ENCODE measurements around the gene MICU2.

MICU2 gene

GRCh38 chr13:21534760-21535159 is 69.2 kb downstream of the MICU2 start:
- Histone ChIP-seq H3K79me1 (replicated peaks; ENCODE audit: low read length, poor library complexity, severe bottlenecking) (peaks cover 10% of the 10 kb centered on the region), H3K4me1 (ENCODE audit: control insufficient read depth, insufficient read depth, low read depth, low read length) (peaks cover 3% of the 10 kb centered on the region), H3K9me3 (ENCODE audit: control insufficient read depth, low read length) (no peaks in the 10 kb centered on the region), H2AK5ac (ENCODE audit: low read length, severe bottlenecking) (no peak overlapping the region), H2BK120ac (ENCODE audit: low read depth, low read length) (no peak overlapping the region), H3K4ac (ENCODE audit: low read depth in 1 of 2, low read length in 2 of 2) (no peak overlapping the region), H2BK5ac (ENCODE audit: low read depth, low read length, poor library complexity, severe bottlenecking) (no peak overlapping the region), H3K4me2 (ENCODE audit: low read length, poor library complexity, severe bottlenecking) (no peak overlapping the region), H3K27me3 (ENCODE audit: control insufficient read depth in 1 of 2, insufficient read depth in 1 of 2, low read length in 2 of 2) (no peaks in the 10 kb centered on the region), H2AFZ (ENCODE audit: low read depth, low read length) (no peak overlapping the region), H3K27ac (ENCODE audit: low read length, poor library complexity, severe bottlenecking) (no peak overlapping the region), H3K9ac (ENCODE audit: low read length) (no peak overlapping the region), H3K4me3 (ENCODE audit: insufficient read depth in 1 of 2, low read depth in 1 of 2, low read length in 2 of 2) (no peak overlapping the region), H4K91ac (ENCODE audit: low read length) (no peak overlapping the region), H3K23ac (ENCODE audit: low read length in 2 of 2) (no peak overlapping the region), H2BK15ac (ENCODE audit: low read depth, poor library complexity, severe bottlenecking) (no peak overlapping the region), H3K14ac (ENCODE audit: low read length in 2 of 2) (no peak overlapping the region), H3K18ac (ENCODE audit: low read depth in 1 of 2, low read length in 2 of 2) (no peak overlapping the region), H4K8ac (ENCODE audit: low read length) (no peak overlapping the region), H2BK12ac (ENCODE audit: low read length in 2 of 2) (no peak overlapping the region), H3K36me3 (ENCODE audit: control insufficient read depth in 1 of 2, insufficient read depth in 2 of 2, low read depth in 1 of 2, low read length in 2 of 2) (peaks cover 7 to 20% of the 10 kb centered on the region in 2 experiments)
- no peak for DNase-seq
- no CpG with 5 or more reads among the region's 1 CpG for WGBS

- no peak overlapping the region for H4K8ac ChIP-seq (ENCODE audit: low read length)
Measured at GRCh38 chr13:21531455-21531854, 72.5 kb downstream of the MICU2 start.

DNA sequence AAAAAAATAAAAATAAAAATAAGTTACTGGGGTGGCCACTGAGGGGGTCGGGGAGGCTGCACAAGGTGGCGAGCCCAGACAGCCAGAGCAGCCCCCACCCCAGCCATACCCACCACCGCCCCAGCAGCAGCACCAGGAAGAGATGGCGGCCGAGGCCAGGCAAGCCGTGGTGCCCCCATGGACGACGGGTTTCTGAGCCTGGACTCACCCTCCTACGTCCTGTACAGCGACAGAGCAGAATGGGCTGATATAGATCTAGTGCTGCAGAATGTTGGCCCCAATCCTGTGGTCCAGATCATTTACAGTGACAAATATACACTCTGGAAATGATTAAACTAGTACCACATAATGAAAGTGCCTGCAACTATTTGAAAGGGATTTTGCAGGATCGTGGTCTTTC is 73.3 kb downstream of the MICU2 start:
- H3K9me3 ChIP-seq (ENCODE audit: control insufficient read depth, low read length), result no peaks in the 10 kb centered on the region
- peaks cover 0 to 24% of the 10 kb centered on the region in 2 experiments for H3K36me3 ChIP-seq (ENCODE audit: control insufficient read depth in 1 of 2, insufficient read depth in 2 of 2, low read depth in 1 of 2, low read length in 2 of 2)
- no peak overlapping the region for H3K4me3 ChIP-seq (ENCODE audit: insufficient read depth in 1 of 2, low read depth in 1 of 2, low read length in 2 of 2)
- H2AK5ac ChIP-seq (ENCODE audit: low read length, severe bottlenecking), result peak overlapping the region; percentile 68
- H3K4me1 ChIP-seq (ENCODE audit: control insufficient read depth, insufficient read depth, low read depth, low read length), result peaks cover 3% of the 10 kb centered on the region
- no peak overlapping the region for H3K23ac ChIP-seq (ENCODE audit: low read length in 2 of 2)
- no peak overlapping the region for H3K27ac ChIP-seq (ENCODE audit: low read length, poor library complexity, severe bottlenecking)
- H3K9ac ChIP-seq (ENCODE audit: low read length), result no peak overlapping the region
- peaks cover 9% of the 10 kb centered on the region for H3K79me1 ChIP-seq (replicated peaks; ENCODE audit: low read length, poor library complexity, severe bottlenecking)
- no peak for DNase-seq
- no peak overlapping the region for H2BK120ac ChIP-seq (ENCODE audit: low read depth, low read length)
- H2BK5ac ChIP-seq (ENCODE audit: low read depth, low read length, poor library complexity, severe bottlenecking), result no peak overlapping the region
- H4K8ac ChIP-seq (ENCODE audit: low read length), result no peak overlapping the region
- 93% methylated on average over 8 of the region's 11 CpGs for WGBS
- no peak overlapping the region for H2BK12ac ChIP-seq (ENCODE audit: low read length in 2 of 2)
- no peak overlapping the region for H4K91ac ChIP-seq (ENCODE audit: low read length)
- no peak overlapping the region for H3K18ac ChIP-seq (ENCODE audit: low read depth in 1 of 2, low read length in 2 of 2)
- H2AFZ ChIP-seq (ENCODE audit: low read depth, low read length), result peak overlapping the region; percentile 23
- H3K4me2 ChIP-seq (ENCODE audit: low read length, poor library complexity, severe bottlenecking), result no peak overlapping the region
- H3K4ac ChIP-seq (ENCODE audit: low read depth in 1 of 2, low read length in 2 of 2), result no peak overlapping the region
- peak overlapping the region in 1 of 2 experiments; percentile 84 for H3K14ac ChIP-seq (ENCODE audit: low read length in 2 of 2)
- no peaks in the 10 kb centered on the region for H3K27me3 ChIP-seq (ENCODE audit: control insufficient read depth in 1 of 2, insufficient read depth in 1 of 2, low read length in 2 of 2)
- no peak overlapping the region for H2BK15ac ChIP-seq (ENCODE audit: low read depth, poor library complexity, severe bottlenecking)

More at GRCh38 chr13:21531455-21531854, 72.5 kb downstream of the MICU2 start:
- Histone ChIP-seq H3K14ac (ENCODE audit: low read length in 2 of 2) (no peak overlapping the region), H3K18ac (ENCODE audit: low read depth in 1 of 2, low read length in 2 of 2) (no peak overlapping the region), H2BK5ac (ENCODE audit: low read depth, low read length, poor library complexity, severe bottlenecking) (no peak overlapping the region), H3K27ac (ENCODE audit: low read length, poor library complexity, severe bottlenecking) (no peak overlapping the region), H2BK15ac (ENCODE audit: low read depth, poor library complexity, severe bottlenecking) (no peak overlapping the region), H3K4me2 (ENCODE audit: low read length, poor library complexity, severe bottlenecking) (no peak overlapping the region), H3K9me3 (ENCODE audit: control insufficient read depth, low read length) (no peaks in the 10 kb centered on the region), H2BK120ac (ENCODE audit: low read depth, low read length) (no peak overlapping the region), H3K4me1 (ENCODE audit: control insufficient read depth, insufficient read depth, low read depth, low read length) (peaks cover 3% of the 10 kb centered on the region), H3K27me3 (ENCODE audit: control insufficient read depth in 1 of 2, insufficient read depth in 1 of 2, low read length in 2 of 2) (no peaks in the 10 kb centered on the region), H3K79me1 (replicated peaks; ENCODE audit: low read length, poor library complexity, severe bottlenecking) (peaks cover 9% of the 10 kb centered on the region), H2BK12ac (ENCODE audit: low read length in 2 of 2) (no peak overlapping the region), H4K91ac (ENCODE audit: low read length) (no peak overlapping the region), H3K4me3 (ENCODE audit: insufficient read depth in 1 of 2, low read depth in 1 of 2, low read length in 2 of 2) (no peak overlapping the region), H3K23ac (ENCODE audit: low read length in 2 of 2) (no peak overlapping the region), H3K4ac (ENCODE audit: low read depth in 1 of 2, low read length in 2 of 2) (no peak overlapping the region), H3K9ac (ENCODE audit: low read length) (no peak overlapping the region), H3K36me3 (ENCODE audit: control insufficient read depth in 1 of 2, insufficient read depth in 2 of 2, low read depth in 1 of 2, low read length in 2 of 2) (peaks cover 3 to 20% of the 10 kb centered on the region in 2 experiments), H2AFZ (ENCODE audit: low read depth, low read length) (no peak overlapping the region), H2AK5ac (ENCODE audit: low read length, severe bottlenecking) (no peak overlapping the region)
- DNase-seq, result no peak
- WGBS, result 99% methylated on average over 5 of the region's 5 CpGs

DNA sequence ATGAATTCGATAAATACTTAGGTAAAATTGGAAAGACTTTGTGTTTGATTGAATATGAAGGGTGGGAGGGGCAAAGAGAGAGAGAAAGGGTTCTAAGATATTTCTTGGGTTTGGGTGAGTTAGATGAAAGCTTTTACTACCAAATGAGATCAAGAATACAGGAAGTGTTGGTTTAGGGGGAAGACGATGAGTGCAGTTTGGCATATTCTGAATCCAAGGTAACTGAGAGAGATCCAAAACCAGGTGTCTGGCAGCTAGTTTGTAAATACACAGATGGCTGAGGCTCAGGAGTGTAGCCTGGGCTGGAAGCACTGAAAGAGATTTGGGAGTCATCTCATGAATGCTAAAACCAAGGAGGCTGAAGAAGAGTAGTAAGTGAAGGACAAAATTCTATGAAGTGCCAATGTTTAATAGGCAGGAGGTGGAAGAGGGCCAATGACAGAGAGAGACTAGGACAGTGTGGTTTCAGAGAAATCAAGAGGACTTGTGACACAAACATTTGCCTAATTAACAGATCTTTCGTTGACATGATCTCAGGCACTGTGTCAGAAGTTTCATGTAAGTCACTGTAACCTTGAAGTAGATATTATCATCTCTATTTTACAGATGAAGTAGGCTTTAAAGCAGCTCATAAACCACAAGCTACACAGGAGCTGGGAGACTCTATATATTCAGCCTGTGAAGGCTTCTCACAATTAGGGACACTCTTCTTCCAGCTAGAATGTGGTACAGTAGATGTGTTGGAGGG is 74.7 kb downstream of the MICU2 start:
- Histone ChIP-seq H3K36me3 (ENCODE audit: control insufficient read depth in 1 of 2, insufficient read depth in 2 of 2, low read depth in 1 of 2, low read length in 2 of 2) (peaks cover 0 to 30% of the 10 kb centered on the region in 2 experiments), H3K27me3 (ENCODE audit: control insufficient read depth in 1 of 2, insufficient read depth in 1 of 2, low read length in 2 of 2) (no peaks in the 10 kb centered on the region), H3K4me1 (ENCODE audit: control insufficient read depth, insufficient read depth, low read depth, low read length) (peaks cover 3% of the 10 kb centered on the region), H3K27ac (ENCODE audit: low read length, poor library complexity, severe bottlenecking) (no peak overlapping the region), H2BK5ac (ENCODE audit: low read depth, low read length, poor library complexity, severe bottlenecking) (no peak overlapping the region), H4K8ac (ENCODE audit: low read length) (no peak overlapping the region), H2AK5ac (ENCODE audit: low read length, severe bottlenecking) (no peak overlapping the region), H3K4ac (ENCODE audit: low read depth in 1 of 2, low read length in 2 of 2) (no peak overlapping the region), H3K23ac (ENCODE audit: low read length in 2 of 2) (no peak overlapping the region), H4K91ac (ENCODE audit: low read length) (no peak overlapping the region), H3K9me3 (ENCODE audit: control insufficient read depth, low read length) (no peaks in the 10 kb centered on the region), H2BK120ac (ENCODE audit: low read depth, low read length) (no peak overlapping the region), H3K4me2 (ENCODE audit: low read length, poor library complexity, severe bottlenecking) (no peak overlapping the region), H2AFZ (ENCODE audit: low read depth, low read length) (no peak overlapping the region), H3K14ac (ENCODE audit: low read length in 2 of 2) (no peak overlapping the region), H3K9ac (ENCODE audit: low read length) (no peak overlapping the region), H3K79me1 (replicated peaks; ENCODE audit: low read length, poor library complexity, severe bottlenecking) (peaks cover 10% of the 10 kb centered on the region), H3K4me3 (ENCODE audit: insufficient read depth in 1 of 2, low read depth in 1 of 2, low read length in 2 of 2) (no peak overlapping the region), H2BK15ac (ENCODE audit: low read depth, poor library complexity, severe bottlenecking) (no peak overlapping the region), H2BK12ac (ENCODE audit: low read length in 2 of 2) (no peak overlapping the region), H3K18ac (ENCODE audit: low read depth in 1 of 2, low read length in 2 of 2) (no peak overlapping the region)
- no peak for DNase-seq
- 95% methylated on average over 2 of the region's 3 CpGs for WGBS
